ENCODE results near the gene CTSZ.

DNA sequence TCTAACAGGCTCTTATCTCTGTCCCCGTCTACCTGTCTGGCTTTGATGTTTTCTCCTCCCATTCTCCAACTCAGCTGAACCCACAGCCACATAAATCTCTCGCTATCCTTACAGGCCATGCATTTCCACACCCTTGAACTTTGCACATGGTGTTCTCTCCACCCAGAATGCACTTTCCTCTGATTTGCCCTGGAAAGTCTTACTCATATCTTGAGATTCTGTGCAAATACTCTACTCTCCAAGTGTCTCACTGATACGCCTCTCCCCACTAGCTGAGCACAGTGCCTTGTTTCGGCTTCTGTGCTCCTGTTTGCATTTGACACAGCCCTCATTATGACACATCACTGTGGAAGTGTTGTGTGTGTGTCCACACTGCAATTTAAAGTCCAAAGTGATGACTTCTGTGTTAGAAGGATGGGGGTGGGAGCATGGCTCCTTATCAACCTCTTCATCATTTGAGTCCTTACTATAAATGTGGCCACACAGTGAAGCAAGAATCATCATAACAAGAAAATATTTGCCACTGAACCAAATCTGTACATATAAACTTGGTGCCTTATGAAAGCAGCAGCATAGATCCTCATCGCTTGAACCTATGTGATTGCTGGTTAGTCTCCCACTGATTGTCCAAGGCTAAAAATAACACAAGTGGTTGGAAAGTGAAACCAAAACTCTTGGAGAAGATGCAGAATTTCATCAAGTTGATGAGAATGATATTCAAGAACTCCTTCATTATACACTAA, 41.1 kb upstream of the CTSZ start:
- TF ChIP-seq, protein P1, sequence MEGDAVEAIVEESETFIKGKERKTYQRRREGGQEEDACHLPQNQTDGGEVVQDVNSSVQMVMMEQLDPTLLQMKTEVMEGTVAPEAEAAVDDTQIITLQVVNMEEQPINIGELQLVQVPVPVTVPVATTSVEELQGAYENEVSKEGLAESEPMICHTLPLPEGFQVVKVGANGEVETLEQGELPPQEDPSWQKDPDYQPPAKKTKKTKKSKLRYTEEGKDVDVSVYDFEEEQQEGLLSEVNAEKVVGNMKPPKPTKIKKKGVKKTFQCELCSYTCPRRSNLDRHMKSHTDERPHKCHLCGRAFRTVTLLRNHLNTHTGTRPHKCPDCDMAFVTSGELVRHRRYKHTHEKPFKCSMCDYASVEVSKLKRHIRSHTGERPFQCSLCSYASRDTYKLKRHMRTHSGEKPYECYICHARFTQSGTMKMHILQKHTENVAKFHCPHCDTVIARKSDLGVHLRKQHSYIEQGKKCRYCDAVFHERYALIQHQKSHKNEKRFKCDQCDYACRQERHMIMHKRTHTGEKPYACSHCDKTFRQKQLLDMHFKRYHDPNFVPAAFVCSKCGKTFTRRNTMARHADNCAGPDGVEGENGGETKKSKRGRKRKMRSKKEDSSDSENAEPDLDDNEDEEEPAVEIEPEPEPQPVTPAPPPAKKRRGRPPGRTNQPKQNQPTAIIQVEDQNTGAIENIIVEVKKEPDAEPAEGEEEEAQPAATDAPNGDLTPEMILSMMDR (IDR thresholded peaks at IDR 0.05), result no peak
- TF ChIP-seq POLR2A (IDR thresholded peaks at IDR 0.05), result no peak
